ENCODE data around the gene FAM180A. TPM values are rescaled to one million over a fixed set of nuclear protein-coding genes. Genes with fewer than 3 reads are reported as not detected.

The FAM180A gene
- total and polyA plus RNA-seq, 2 donors (not counting 1 experiment from before 2014, with no cell fraction given): not detected

GRCh38 chr7:135706858-135707569, 41.6 kb downstream of the FAM180A start:
- H4K20me1 ChIP-seq (ENCODE audit: control insufficient read depth, insufficient read depth, low read length, poor library complexity, severe bottlenecking): no peaks in the 10 kb centered on the region
- no peaks in the 10 kb centered on the region for H3K27me3 ChIP-seq (replicated peaks in 1 of 4; ENCODE audit: control extremely low read depth in 1 of 4, control insufficient read depth in 3 of 4, insufficient read depth in 4 of 4, low read length in 3 of 4)
- H3K9ac ChIP-seq (ENCODE audit: low read length): no peak overlapping the region
- TF ChIP-seq CTCF (IDR thresholded peaks at IDR 0.05) (no peak), EZH2 (IDR thresholded peaks at IDR 0.05; ENCODE audit: borderline replicate concordance, insufficient read depth, low read depth, low read length, poor library complexity, severe bottlenecking) (no peak)
- ATAC-seq (ENCODE audit: low read depth): no peak
- no peak for DNase-seq
- no peaks in the 10 kb centered on the region for H3K9me3 ChIP-seq (ENCODE audit: control extremely low read depth in 1 of 3, control insufficient read depth in 2 of 3, insufficient read depth in 1 of 3, low read length in 2 of 3)
- H3K27ac ChIP-seq (ENCODE audit: low read length in 2 of 2): no peak overlapping the region
- no peaks in the 10 kb centered on the region for H3K79me2 ChIP-seq (ENCODE audit: control insufficient read depth, insufficient read depth, low read length)
- CTCF ChIA-PET: no interaction called here
- intact Hi-C loops (cut with micrococcal nuclease): no loop called here
- no peaks in the 10 kb centered on the region for H3K9me3 Mint-ChIP-seq (ENCODE audit: insufficient read depth)
- H3K4me1 Mint-ChIP-seq: no peaks in the 10 kb centered on the region
- POLR2A ChIA-PET: no interaction called here
- 93% methylated on average over 5 of the region's 7 CpGs for WGBS (ENCODE audit: insufficient coverage)
- H3K4me2 ChIP-seq (replicated peaks; ENCODE audit: low read depth, low read length, poor library complexity, severe bottlenecking): no peak overlapping the region
- H3K36me3 ChIP-seq (replicated peaks in 1 of 2; ENCODE audit: control extremely low read depth in 1 of 2, control insufficient read depth in 1 of 2, extremely low read depth in 1 of 2, insufficient read depth in 2 of 2, low read length in 1 of 2): no peaks in the 10 kb centered on the region
- H2AFZ ChIP-seq (ENCODE audit: insufficient read depth, low read depth, low read length, poor library complexity, severe bottlenecking): no peak overlapping the region
- no peak overlapping the region for H3K27ac Mint-ChIP-seq
- no peaks in the 10 kb centered on the region for H3K4me1 ChIP-seq (ENCODE audit: control insufficient read depth in 2 of 2, insufficient read depth in 2 of 2, low read length in 2 of 2)
- H3K27me3 Mint-ChIP-seq: no peaks in the 10 kb centered on the region
- H3K4me3 Mint-ChIP-seq: no peak overlapping the region
- H3K4me3 ChIP-seq (ENCODE audit: control extremely low read depth in 1 of 5, extremely low read depth in 1 of 5, insufficient read depth in 1 of 5, low read depth in 2 of 5, low read length in 4 of 5): no peak overlapping the region

DNA sequence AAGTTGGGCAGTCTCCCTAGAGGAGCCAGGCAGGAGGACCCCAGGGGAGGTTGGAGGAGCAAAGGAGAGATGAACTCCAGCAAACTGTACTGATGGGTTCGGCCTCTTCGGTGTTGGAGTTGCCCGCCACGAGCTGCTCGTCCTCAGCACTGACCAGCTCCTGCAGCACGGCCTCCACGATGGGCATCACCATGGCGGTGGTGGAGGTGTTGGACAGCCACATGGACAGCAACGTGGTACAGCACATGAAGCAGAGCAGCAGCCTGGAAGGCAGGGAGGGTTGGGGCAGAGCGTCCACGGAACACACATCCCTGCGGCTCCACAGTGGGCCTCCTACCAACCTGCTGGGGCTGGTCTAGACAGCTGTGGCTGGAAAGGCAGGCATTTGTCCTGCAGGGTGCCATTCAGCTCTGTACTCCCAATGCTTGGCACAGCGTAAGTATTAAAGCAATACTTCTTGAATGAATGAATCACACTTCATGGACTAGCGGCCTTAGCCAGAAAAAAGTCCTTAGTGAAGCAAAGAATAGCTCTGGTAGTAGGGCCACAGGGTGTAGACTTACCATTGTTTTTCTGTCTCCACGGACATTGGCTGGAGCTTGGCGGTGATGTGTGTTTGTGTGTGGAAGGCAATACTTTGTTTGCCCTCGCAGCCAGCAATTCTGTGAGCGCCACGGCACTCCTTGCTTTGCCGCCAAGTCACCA, 42.4 kb downstream of the FAM180A start:
- 93% methylated on average over 18 of the region's 20 CpGs for WGBS (ENCODE audit: insufficient coverage)
- no peaks in the 10 kb centered on the region for H3K27me3 Mint-ChIP-seq
- no peaks in the 10 kb centered on the region for H4K20me1 ChIP-seq (ENCODE audit: control insufficient read depth, insufficient read depth, low read length, poor library complexity, severe bottlenecking)
- DNase-seq (no peak), ATAC-seq (ENCODE audit: low read depth) (no peak)
- H2AFZ ChIP-seq (ENCODE audit: insufficient read depth, low read depth, low read length, poor library complexity, severe bottlenecking): no peak overlapping the region
- CTCF ChIA-PET: no interaction called here
- no peak overlapping the region for H3K27ac Mint-ChIP-seq
- H3K27ac ChIP-seq (ENCODE audit: low read length in 2 of 2): no peak overlapping the region
- POLR2A ChIA-PET: no interaction called here
- no peaks in the 10 kb centered on the region for H3K9me3 ChIP-seq (ENCODE audit: control extremely low read depth in 1 of 3, control insufficient read depth in 2 of 3, insufficient read depth in 1 of 3, low read length in 2 of 3)
- H3K4me1 Mint-ChIP-seq: no peaks in the 10 kb centered on the region
- H3K27me3 ChIP-seq (replicated peaks in 1 of 4; ENCODE audit: control extremely low read depth in 1 of 4, control insufficient read depth in 3 of 4, insufficient read depth in 4 of 4, low read length in 3 of 4): no peaks in the 10 kb centered on the region
- H3K4me3 ChIP-seq (ENCODE audit: control extremely low read depth in 1 of 5, extremely low read depth in 1 of 5, insufficient read depth in 1 of 5, low read depth in 2 of 5, low read length in 4 of 5): no peak overlapping the region
- H3K4me2 ChIP-seq (replicated peaks; ENCODE audit: low read depth, low read length, poor library complexity, severe bottlenecking): no peak overlapping the region
- no peak overlapping the region for H3K4me3 Mint-ChIP-seq
- H3K4me1 ChIP-seq (ENCODE audit: control insufficient read depth in 2 of 2, insufficient read depth in 2 of 2, low read length in 2 of 2): no peaks in the 10 kb centered on the region
- H3K9ac ChIP-seq (ENCODE audit: low read length): no peak overlapping the region
- H3K79me2 ChIP-seq (ENCODE audit: control insufficient read depth, insufficient read depth, low read length): no peaks in the 10 kb centered on the region
- TF ChIP-seq EZH2 (IDR thresholded peaks at IDR 0.05; ENCODE audit: borderline replicate concordance, insufficient read depth, low read depth, low read length, poor library complexity, severe bottlenecking) (no peak), CTCF (IDR thresholded peaks at IDR 0.05) (no peak)
- H3K36me3 ChIP-seq (replicated peaks in 1 of 2; ENCODE audit: control extremely low read depth in 1 of 2, control insufficient read depth in 1 of 2, extremely low read depth in 1 of 2, insufficient read depth in 2 of 2, low read length in 1 of 2): no peaks in the 10 kb centered on the region
- intact Hi-C loops (cut with micrococcal nuclease): no loop called here
- no peaks in the 10 kb centered on the region for H3K9me3 Mint-ChIP-seq (ENCODE audit: insufficient read depth)

Data from B cell (primary cell).